GM21737 (cell line): Measurements from ENCODE around the gene MACROD1.

ENCODE experiments used
- ATAC-seq: cut with Tn5 transposase; IDR thresholded peaks from one replicate; pipeline ENCODE4 v1.9.1; 2021; ENCODE audit warnings: mild to moderate bottlenecking, moderate library complexity; ENCODE audit not compliant: unreplicated experiment

MACROD1 gene

DNA sequence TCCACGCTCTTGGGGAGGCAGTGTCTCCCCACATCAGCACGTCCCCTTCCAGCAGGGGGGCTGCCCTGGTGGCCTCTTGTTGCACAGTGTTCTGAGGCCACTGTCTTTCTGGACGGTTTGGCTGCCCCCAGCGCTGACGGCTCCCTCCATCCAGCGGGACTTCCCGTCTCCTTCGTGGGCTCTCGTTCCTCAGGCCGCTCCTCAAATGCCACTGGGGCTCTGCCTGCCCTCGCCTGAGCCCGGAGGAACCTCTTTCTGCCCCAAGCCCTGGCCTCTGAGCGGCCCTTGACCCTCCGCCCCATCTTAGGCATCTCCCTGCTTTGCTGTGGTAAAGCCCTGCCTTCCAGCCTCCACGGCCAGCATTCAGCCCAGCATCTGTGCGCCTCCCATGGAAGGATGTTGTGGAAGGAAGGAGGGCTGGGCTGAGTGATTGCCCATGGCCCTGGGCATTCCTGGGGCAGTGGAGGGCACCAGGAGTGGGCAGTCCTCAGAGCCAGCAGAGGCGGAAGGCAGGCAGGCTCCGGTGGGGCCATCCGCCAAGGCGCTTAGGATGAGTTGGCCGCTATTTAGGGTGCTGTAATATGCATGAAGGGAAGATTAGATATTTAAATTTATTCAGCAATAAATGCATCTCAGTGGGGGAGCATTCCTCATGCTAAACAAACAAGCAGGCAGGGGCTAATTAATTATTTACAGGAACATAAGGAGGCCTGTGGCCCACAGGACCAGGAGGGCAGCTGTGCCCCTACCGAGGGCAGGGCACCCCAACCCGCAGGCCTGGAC is 161.9 kb downstream of the MACROD1 start:
- no peak for ATAC-seq

- no peak for ATAC-seq
Measured at GRCh38 chr11:64001484-64002420, 164.2 kb downstream of the MACROD1 start.

DNA sequence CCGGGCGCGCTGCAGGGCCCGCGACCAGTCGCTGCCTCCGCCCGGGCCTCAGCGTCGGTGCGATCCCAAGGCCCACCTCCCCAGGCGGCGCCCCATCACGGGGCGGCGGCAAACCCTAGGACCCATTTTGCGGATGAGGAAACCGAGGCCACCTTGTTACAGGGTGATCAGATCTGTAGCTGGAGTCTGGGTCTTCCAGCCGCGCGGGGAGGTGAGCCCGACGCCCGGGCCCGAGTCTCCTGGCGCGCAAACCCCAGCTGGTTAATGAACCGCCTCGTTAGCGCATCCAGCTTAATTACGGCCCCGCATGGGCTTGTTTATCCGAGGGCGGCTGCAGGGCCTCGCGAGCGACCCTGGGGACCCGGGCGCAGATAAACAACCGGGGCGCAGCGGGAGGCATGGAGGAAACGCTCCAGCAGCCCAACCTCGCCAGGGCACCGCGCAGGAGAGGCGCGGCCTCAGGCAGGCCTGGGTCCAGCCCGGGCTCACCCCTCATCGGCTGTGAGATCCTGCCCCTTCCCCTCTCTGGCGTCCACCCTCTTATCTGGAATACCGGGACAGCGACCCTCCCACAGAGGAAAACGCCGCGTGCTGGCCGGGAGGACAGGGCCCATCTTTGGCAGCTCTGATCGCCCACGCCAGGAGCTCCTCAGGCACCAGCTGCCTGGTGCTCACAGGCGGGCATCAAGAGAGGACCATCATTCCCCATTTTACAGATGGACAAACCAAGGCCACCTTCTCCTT is 165.0 kb downstream of the MACROD1 start:
- no peak for ATAC-seq

GRCh38 chr11:64000026-64000739 is 165.7 kb downstream of the MACROD1 start:
- peak; percentile 58 for ATAC-seq

DNA sequence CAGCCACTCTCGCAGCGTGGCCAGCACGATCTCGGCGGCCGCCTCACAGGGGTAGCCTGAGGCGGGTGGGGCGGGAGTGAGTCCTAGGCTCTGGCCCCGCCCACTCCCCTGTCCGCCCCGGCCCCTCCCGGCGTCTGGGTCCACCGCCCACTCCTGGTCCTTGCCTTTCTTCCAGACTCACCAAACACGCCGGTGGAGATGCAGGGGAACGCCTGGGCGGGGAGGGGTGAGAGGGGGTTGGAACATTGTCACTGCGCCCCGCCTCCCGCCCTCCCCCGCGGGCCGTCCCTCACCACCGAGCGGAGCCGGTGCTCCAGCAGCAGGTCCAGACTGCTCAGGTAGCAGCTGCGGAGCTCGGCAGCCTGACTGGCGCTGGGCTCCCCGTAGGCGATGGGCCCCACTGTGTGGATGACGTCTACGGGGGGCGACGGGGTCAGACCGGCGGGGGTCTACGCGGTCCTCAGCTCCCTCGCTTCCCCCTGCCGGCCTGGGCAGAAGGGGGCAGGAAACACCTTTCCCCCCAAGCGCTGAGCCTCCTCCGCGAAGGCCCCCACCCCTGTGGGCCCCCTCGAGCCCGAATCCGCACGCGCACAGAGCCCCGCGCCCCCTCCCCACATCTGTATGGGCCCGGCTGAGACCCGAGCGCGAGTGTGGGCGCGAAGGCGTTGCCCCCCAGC is 166.4 kb downstream of the MACROD1 start:
- ATAC-seq, result no peak

DNA sequence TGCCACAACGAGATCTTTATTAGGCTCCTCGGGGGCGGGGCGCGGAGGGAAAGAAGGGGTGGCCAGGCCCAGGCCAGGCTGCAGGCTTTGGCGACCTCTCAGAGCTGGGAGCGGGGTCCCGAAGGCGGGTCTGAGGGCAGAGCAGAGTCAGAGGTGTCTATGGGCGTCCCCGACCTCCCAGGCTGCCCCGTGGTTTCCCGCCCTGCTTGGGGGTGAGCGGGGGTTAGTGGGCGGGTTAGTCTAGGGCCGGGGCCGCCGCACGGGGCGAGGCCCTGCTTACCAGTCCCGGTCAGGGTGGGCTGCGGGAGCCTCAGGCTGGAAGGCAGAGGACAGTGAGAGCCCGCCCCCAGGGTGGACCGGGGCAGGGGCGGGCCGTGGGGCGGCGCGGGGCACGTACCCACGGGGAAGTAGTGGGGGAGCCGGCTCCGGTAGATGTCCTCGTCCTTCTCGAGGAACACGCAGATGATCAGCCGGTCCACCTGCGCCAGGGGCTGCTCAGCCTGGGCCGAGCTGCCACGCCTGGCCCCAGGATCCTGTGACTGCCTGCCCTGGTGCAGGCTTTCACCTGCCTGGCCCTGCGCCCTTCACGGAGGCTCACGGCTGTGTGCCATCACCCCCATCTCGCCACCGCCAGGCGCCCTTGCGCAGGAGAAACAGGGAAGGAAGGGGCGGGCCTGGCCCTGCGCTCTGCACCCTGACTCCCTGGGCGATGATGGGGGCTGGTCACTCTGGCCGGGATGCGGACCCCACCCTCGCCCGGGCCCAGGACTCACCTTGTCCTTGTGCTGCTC is 167.2 kb downstream of the MACROD1 start:
- no peak for ATAC-seq

DNA sequence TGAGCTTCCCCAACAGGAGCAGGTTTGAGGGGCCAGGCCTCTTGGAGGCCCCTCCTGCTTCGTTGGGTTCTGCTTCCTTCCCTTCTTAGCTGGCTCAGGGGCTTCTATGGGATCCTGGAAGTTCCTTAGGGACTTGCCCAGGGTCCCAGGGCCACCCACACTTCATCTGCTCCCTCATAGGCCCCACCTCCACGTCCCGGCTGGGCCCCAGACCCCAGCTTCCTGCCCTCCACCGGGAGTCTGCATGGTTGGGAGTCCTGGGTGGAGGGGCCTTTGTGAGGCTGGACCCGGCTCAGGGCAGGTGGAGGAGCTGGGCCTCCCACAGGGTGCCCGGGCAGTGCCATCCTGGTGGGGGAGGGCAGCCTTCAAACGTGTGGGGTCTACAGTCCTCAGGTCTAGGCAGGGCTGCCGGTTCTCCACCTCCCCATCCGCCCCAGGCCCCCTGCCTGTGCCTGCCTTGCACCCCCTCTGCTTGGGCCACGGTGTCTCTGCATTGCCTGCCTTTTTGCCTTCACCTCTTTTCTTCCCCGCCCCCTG is 168.0 kb downstream of the MACROD1 start:
- no peak for ATAC-seq

DNA sequence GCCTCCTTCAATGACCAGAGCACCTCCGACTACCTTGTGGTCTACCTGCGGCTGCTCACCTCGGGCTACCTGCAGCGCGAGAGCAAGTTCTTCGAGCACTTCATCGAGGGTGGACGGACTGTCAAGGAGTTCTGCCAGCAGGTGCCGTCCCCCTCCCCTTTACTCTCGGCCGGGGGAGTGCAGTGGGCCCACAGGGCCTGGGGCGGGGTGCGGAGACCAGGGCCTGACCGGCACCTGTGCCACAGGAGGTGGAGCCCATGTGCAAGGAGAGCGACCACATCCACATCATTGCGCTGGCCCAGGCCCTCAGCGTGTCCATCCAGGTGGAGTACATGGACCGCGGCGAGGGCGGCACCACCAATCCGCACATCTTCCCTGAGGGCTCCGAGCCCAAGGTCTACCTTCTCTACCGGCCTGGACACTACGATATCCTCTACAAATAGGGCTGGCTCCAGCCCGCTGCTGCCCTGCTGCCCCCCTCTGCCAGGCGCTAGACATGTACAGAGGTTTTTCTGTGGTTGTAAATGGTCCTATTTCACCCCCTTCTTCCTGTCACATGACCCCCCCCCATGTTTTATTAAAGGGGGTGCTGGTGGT is 168.7 kb downstream of the MACROD1 start:
- no peak for ATAC-seq

GRCh38 chr11:63996512-63996911 is 169.4 kb downstream of the MACROD1 start:
- ATAC-seq, result no peak

DNA sequence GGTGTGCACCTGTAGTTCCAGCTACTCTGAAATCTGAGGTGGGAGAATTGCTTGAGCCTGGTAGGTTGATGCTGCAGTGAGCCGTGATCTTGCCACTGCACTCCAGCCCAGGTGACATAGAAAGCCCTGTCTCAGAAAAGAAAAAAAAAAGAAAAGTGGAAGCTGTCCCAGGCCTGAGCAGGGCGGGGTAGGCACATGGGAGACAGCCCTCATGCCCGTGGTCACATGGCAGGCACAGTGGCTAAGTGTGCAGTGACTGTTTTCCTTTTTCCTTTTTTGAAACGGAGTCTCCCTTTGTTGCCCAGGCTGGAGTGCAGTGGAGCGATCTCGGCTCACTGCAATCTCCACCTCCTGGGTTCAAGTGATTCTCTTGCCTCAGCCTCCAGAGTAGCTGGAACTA is 171.9 kb downstream of the MACROD1 start:
- ATAC-seq, result no peak

DNA sequence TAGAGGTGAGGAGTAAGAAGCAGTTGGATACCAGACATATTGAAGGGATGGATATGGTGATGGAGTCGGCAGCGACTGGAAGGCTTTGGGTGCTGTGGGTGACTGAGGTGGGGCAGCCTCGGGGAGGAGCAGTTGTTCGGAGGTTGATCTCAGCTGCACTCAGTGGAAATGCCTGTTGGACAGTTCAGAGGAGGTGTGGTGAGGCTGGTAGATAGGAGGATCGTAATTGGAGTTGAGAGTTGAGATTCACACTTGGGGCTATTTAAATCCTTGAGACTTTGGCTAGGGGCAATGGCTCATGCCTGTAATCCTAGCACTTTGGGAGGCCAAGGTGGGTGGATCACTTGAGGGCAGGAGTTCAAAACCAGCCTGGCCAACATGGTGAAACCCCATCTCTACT is 172.8 kb downstream of the MACROD1 start:
- no peak for ATAC-seq

GRCh38 chr11:63991558-63991957 is 174.4 kb downstream of the MACROD1 start:
- ATAC-seq, result no peak

- ATAC-seq, result no peak
Measured at GRCh38 chr11:63986932-63987513, 178.9 kb downstream of the MACROD1 start.

- peak; percentile 76 for ATAC-seq
Measured at GRCh38 chr11:63986156-63986931, 179.6 kb downstream of the MACROD1 start, which contains the start of gene OTUB1. Gene OTUB1, plus strand, starts transcription at chr11:63986438. Its CDS starts 19 bp downstream, at chr11:63986457.

- ATAC-seq, result no peak
Measured at GRCh38 chr11:63985812-63986155, 180.1 kb downstream of the MACROD1 start.

GRCh38 chr11:63979426-63979825 is 186.5 kb downstream of the MACROD1 start:
- no peak for ATAC-seq

DNA sequence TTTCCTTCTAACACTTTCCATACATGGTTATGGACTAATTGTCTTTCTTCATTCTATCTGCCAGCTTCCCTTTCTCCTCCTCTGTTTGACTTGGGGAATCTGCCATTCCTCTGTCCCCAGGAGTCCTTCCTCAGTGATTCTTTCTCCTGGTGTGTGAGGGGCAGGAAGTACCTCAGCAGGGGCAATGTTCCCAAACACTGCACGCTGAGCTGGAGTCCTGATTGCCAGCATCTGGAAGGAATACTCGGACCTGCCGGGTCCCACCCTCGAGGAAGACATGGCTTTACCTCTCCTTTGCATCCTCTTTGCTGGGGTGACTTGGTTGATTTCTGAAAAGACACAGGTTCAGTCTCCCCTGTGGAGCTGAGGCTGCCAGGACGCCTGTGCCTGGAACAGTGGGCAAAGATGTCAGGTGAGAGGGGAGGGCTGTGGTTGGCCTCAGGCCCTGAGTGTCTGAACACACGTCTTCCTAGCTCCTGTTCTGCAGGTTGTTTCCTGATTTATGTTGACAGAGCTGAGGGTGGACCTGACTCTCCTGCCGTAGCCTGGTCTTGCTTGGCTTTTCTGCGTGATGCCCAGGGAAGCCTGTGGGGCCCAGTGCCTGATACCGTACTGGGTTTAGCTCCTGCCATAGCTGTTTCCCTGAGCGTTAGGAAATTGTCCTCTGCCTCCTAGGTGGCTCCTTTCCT is 187.2 kb downstream of the MACROD1 start:
- no peak for ATAC-seq
